H1 (cell line): Measurements from ENCODE around the gene SLC30A3. TPM values are rescaled to one million over a fixed set of nuclear protein-coding genes. Genes with fewer than 3 reads are reported as not detected.

Source experiments
- MAFK ChIP-seq: IDR thresholded peaks from 2 replicates; pipeline ENCODE4 v1.6.1; 2012; ENCODE audit warnings: low read depth, mild to moderate bottlenecking, improper control_type of control experiment, low read length
- polyA plus RNA-seq, 7 experiments: library from polyadenylated mRNA; depleted of rRNA in 3 of 7; stranded (reverse) in 5 of 7; unstranded in 2 of 7; fragments of >200 nt in 5 of 7; fragments of 200-250 nt in 2 of 7; gene quantifications; 1 replicate in 5 of 7; 2 replicates in 1 of 7; 4 replicates in 1 of 7; pipeline versions ENCODE4 v1.2.1 to v1.2.3, GENCODE V29; 2011 to 2013; ENCODE audit warnings: missing spikeins in 2 of 7, mixed read lengths in 2 of 7
- total RNA-seq: library from RNA; stranded (reverse); fragmentation: NEBNext Ultra II Directional; extraction: Animal tissue kit (Norgen Biotek cat#: 25700); gene quantifications from 2 replicates; pipeline ENCODE4 v1.2.1, GENCODE V29; 2021

SLC30A3 gene
- total and polyA plus RNA-seq, 2 of the 8 experiments (the other 6 are each of a cell fraction or from before 2014, with no cell fraction given) = 15.2 to 30.7 TPM

- TF ChIP-seq MAFK = no peak
- TF ChIP-seq, all 59 proteins: peak for 0
These were observed 58.3 kb downstream of the SLC30A3 start (continued) for GRCh38 chr2:27204566-27204965.
